Measurements from ENCODE around the gene NANOS1.

Gene NANOS1

GRCh38 chr10:119030421-119031250 is 1.1 kb downstream of the NANOS1 start:
- H3K4me1 Mint-ChIP-seq: peaks cover 11% of the 10 kb centered on the region
- H3K27ac Mint-ChIP-seq: no peak overlapping the region
- ATAC-seq (peak; percentile 63), DNase-seq (ENCODE audit: low spot score in 2 of 2) (peak; percentile 22 to 72)
- no peaks in the 10 kb centered on the region for H3K9me3 Mint-ChIP-seq
- peak overlapping the region; percentile 54 for H3K4me3 Mint-ChIP-seq
- H3K36me3 Mint-ChIP-seq: peaks cover 52% of the 10 kb centered on the region

GRCh38 chr10:119031496-119032059 is 2.1 kb downstream of the NANOS1 start:
- Mint-ChIP-seq H3K36me3 (peaks cover 61% of the 10 kb centered on the region), H3K9me3 (no peaks in the 10 kb centered on the region), H3K4me3 (peak overlapping the region; percentile 54), H3K27ac (no peak overlapping the region), H3K4me1 (peaks cover 11% of the 10 kb centered on the region)
- DNase-seq (ENCODE audit: low spot score in 2 of 2) (no peak), ATAC-seq (no peak)

GRCh38 chr10:119039161-119039560 is 9.6 kb downstream of the NANOS1 start:
- H3K4me3 Mint-ChIP-seq: no peak overlapping the region
- H3K36me3 Mint-ChIP-seq: peaks cover 99% of the 10 kb centered on the region
- no peak for DNase-seq (ENCODE audit: low spot score in 2 of 2)
- peaks cover 18% of the 10 kb centered on the region for H3K4me1 Mint-ChIP-seq
- peak overlapping the region; percentile 36 for H3K27ac Mint-ChIP-seq
- no peaks in the 10 kb centered on the region for H3K9me3 Mint-ChIP-seq
- ATAC-seq: no peak

GRCh38 chr10:119041326-119041725 is 11.8 kb downstream of the NANOS1 start:
- Mint-ChIP-seq H3K4me3 (no peak overlapping the region), H3K27ac (no peak overlapping the region), H3K36me3 (peaks cover 100% of the 10 kb centered on the region), H3K4me1 (peaks cover 24% of the 10 kb centered on the region), H3K9me3 (no peaks in the 10 kb centered on the region)
- ATAC-seq (no peak), DNase-seq (ENCODE audit: low spot score in 2 of 2) (no peak)

GRCh38 chr10:119042169-119042568 is 12.7 kb downstream of the NANOS1 start:
- Mint-ChIP-seq H3K27ac (peak overlapping the region; percentile 83), H3K4me1 (peaks cover 29% of the 10 kb centered on the region), H3K9me3 (no peaks in the 10 kb centered on the region), H3K4me3 (no peak overlapping the region), H3K36me3 (peaks cover 100% of the 10 kb centered on the region)
- no peak for DNase-seq (ENCODE audit: low spot score in 2 of 2)
- ATAC-seq: no peak

GRCh38 chr10:119045561-119045960 is 16.0 kb downstream of the NANOS1 start:
- peaks cover 100% of the 10 kb centered on the region for H3K36me3 Mint-ChIP-seq
- ATAC-seq (no peak), DNase-seq (ENCODE audit: low spot score in 2 of 2) (no peak)
- peaks cover 32% of the 10 kb centered on the region for H3K4me1 Mint-ChIP-seq
- H3K9me3 Mint-ChIP-seq: no peaks in the 10 kb centered on the region
- no peak overlapping the region for H3K4me3 Mint-ChIP-seq
- H3K27ac Mint-ChIP-seq: peak overlapping the region; percentile 33

GRCh38 chr10:119049361-119049760 is 19.8 kb downstream of the NANOS1 start:
- no peak overlapping the region for H3K4me3 Mint-ChIP-seq

GRCh38 chr10:119049777-119050176 is 20.3 kb downstream of the NANOS1 start:
- no peaks in the 10 kb centered on the region for H3K9me3 Mint-ChIP-seq

More at GRCh38 chr10:119049361-119049760, 19.8 kb downstream of the NANOS1 start:
- Mint-ChIP-seq H3K36me3 (peaks cover 100% of the 10 kb centered on the region), H3K9me3 (no peaks in the 10 kb centered on the region), H3K4me1 (peaks cover 30% of the 10 kb centered on the region), H3K27ac (no peak overlapping the region)
- ATAC-seq: no peak
- no peak for DNase-seq (ENCODE audit: low spot score in 2 of 2)

GRCh38 chr10:119051775-119052174 is 22.3 kb downstream of the NANOS1 start:
- Mint-ChIP-seq H3K4me1 (peaks cover 23% of the 10 kb centered on the region), H3K27ac (no peak overlapping the region), H3K4me3 (no peak overlapping the region), H3K9me3 (no peaks in the 10 kb centered on the region), H3K36me3 (peaks cover 100% of the 10 kb centered on the region)
- no peak for ATAC-seq
- DNase-seq (ENCODE audit: low spot score in 2 of 2): no peak

More at GRCh38 chr10:119049777-119050176, 20.3 kb downstream of the NANOS1 start:
- peaks cover 30% of the 10 kb centered on the region for H3K4me1 Mint-ChIP-seq
- DNase-seq (ENCODE audit: low spot score in 2 of 2): no peak
- no peak for ATAC-seq
- peak overlapping the region; percentile 58 for H3K27ac Mint-ChIP-seq
- H3K36me3 Mint-ChIP-seq: peaks cover 100% of the 10 kb centered on the region
- no peak overlapping the region for H3K4me3 Mint-ChIP-seq

GRCh38 chr10:119055472-119055871 is 26.0 kb downstream of the NANOS1 start:
- DNase-seq (ENCODE audit: low spot score in 2 of 2): no peak
- H3K36me3 Mint-ChIP-seq: peaks cover 100% of the 10 kb centered on the region
- no peak overlapping the region for H3K27ac Mint-ChIP-seq
- no peak for ATAC-seq
- no peaks in the 10 kb centered on the region for H3K9me3 Mint-ChIP-seq
- H3K4me1 Mint-ChIP-seq: peaks cover 12% of the 10 kb centered on the region
- H3K4me3 Mint-ChIP-seq: no peak overlapping the region

- peaks cover 6% of the 10 kb centered on the region for H3K4me1 Mint-ChIP-seq
- H3K27ac Mint-ChIP-seq: no peak overlapping the region
- H3K9me3 Mint-ChIP-seq: no peaks in the 10 kb centered on the region
- DNase-seq (ENCODE audit: low spot score in 2 of 2): no peak
- no peak for ATAC-seq
- H3K36me3 Mint-ChIP-seq: peaks cover 100% of the 10 kb centered on the region
- no peak overlapping the region for H3K4me3 Mint-ChIP-seq
Measured at GRCh38 chr10:119058010-119058409, 28.5 kb downstream of the NANOS1 start.

- no peaks in the 10 kb centered on the region for H3K9me3 Mint-ChIP-seq
- peaks cover 100% of the 10 kb centered on the region for H3K36me3 Mint-ChIP-seq
- ATAC-seq: no peak
- H3K27ac Mint-ChIP-seq: no peak overlapping the region
- H3K4me1 Mint-ChIP-seq: peaks cover 9% of the 10 kb centered on the region
- H3K4me3 Mint-ChIP-seq: no peak overlapping the region
- DNase-seq (ENCODE audit: low spot score in 2 of 2): no peak
Measured at GRCh38 chr10:119059557-119059956, 30.0 kb downstream of the NANOS1 start.

- DNase-seq (ENCODE audit: low spot score in 2 of 2) (no peak), ATAC-seq (no peak)
Measured at GRCh38 chr10:119060107-119060506, 30.6 kb downstream of the NANOS1 start.

GRCh38 chr10:119061352-119061751 is 31.8 kb downstream of the NANOS1 start:
- Mint-ChIP-seq H3K36me3 (peaks cover 100% of the 10 kb centered on the region), H3K27ac (peak overlapping the region; percentile 78), H3K4me1 (peaks cover 16% of the 10 kb centered on the region), H3K9me3 (no peaks in the 10 kb centered on the region), H3K4me3 (no peak overlapping the region)
- no peak for DNase-seq (ENCODE audit: low spot score in 2 of 2)
- ATAC-seq: no peak

More at GRCh38 chr10:119060107-119060506, 30.6 kb downstream of the NANOS1 start:
- Mint-ChIP-seq H3K27ac (no peak overlapping the region), H3K4me3 (no peak overlapping the region), H3K36me3 (peaks cover 100% of the 10 kb centered on the region), H3K4me1 (peaks cover 14% of the 10 kb centered on the region), H3K9me3 (no peaks in the 10 kb centered on the region)

- Mint-ChIP-seq H3K36me3 (peaks cover 100% of the 10 kb centered on the region), H3K9me3 (no peaks in the 10 kb centered on the region), H3K4me3 (no peak overlapping the region), H3K4me1 (peaks cover 16% of the 10 kb centered on the region), H3K27ac (peak overlapping the region; percentile 78)
- DNase-seq (ENCODE audit: low spot score in 2 of 2) (no peak), ATAC-seq (no peak)
Measured at GRCh38 chr10:119061926-119062325, 32.4 kb downstream of the NANOS1 start.
